HepG2 (cell line): ENCODE data around the gene MYO5A. TPM values are rescaled to one million over a fixed set of nuclear protein-coding genes. Genes with fewer than 3 reads are reported as not detected.

Experiments
- ATAC-seq: fragments of 200-7000 bp; cut with Tn5 transposase; 3 replicates; pipeline ENCODE4 v1.9.1; 2020; ENCODE audit warnings: mild to moderate bottlenecking, moderate library complexity
- BruUV-seq: library from RNA; stranded (reverse); fragments of 400-500 nt; replicated peaks from 2 replicates; lab custom pipeline; 2021; lab: Mats Ljungman, UMichigan
- CTCF ChIA-PET: fragments of 300-600 bp; formaldehyde crosslinking; extraction: SDS; loops from one replicate; lab custom pipeline; 2021; ENCODE audit warnings: low total read pairs, inconsistent platforms, low intra/inter-chr PET ratio; lab: Yijun Ruan, JAX
- POLR2A ChIA-PET: fragments of 350-600 bp; sonication (Branson Sonifier 250); formaldehyde crosslinking; loops from one replicate; lab custom pipeline; 2020; ENCODE audit warnings: antibody characterized with exemption, inconsistent platforms; lab: Yijun Ruan, JAX
- DNase-seq: peaks from one replicate; pipeline ENCODE4 v3.0.0-alpha.2; 2015; ENCODE audit warnings: low spot score
- FAIRE-seq: peaks from 3 replicates; lab custom pipeline; 2011; peaks lifted over from hg19 to GRCh38; lab: Jason Lieb, UNC
- H2AFZ ChIP-seq: one replicate; pipeline ENCODE4 v1.6.1; 2011; ENCODE audit warnings: low read length, inconsistent platforms
- H3K27ac ChIP-seq: fragments of 300-600 bp; 3 replicates; pipeline ENCODE4 v1.8.0; 2011; ENCODE audit warnings: mixed run types, mild to moderate bottlenecking, mixed read lengths, low read length, inconsistent platforms; ENCODE audit not compliant: insufficient read depth; ENCODE audit errors: extremely low read length
- H3K27me3 ChIP-seq, 2 experiments: fragments of 200-600 bp in 1 of 2; 2 replicates in 1 of 2; 3 replicates in 1 of 2; pipeline versions ENCODE4 v1.6.0 to v1.8.0; 2011; ENCODE audit warnings: low read length in 2 of 2, mild to moderate bottlenecking in 2 of 2, moderate library complexity in 2 of 2, inconsistent platforms in 1 of 2; ENCODE audit not compliant: insufficient read depth in 2 of 2, control insufficient read depth in 1 of 2
- H3K36me3 ChIP-seq, 2 experiments: fragments of 200-600 bp in 1 of 2; replicated peaks in 1 of 2; 2 replicates in 1 of 2; 3 replicates in 1 of 2; pipeline versions ENCODE4 v1.5.1 to v1.8.0; 2011; ENCODE audit warnings: low read length in 2 of 2, inconsistent platforms in 1 of 2; ENCODE audit not compliant: insufficient read depth in 2 of 2, control insufficient read depth in 1 of 2
- H3K4me1 ChIP-seq: 2 replicates; pipeline ENCODE4 v1.5.1; 2012; ENCODE audit warnings: low read length, inconsistent platforms; ENCODE audit not compliant: insufficient read depth
- H3K4me2 ChIP-seq: 2 replicates; pipeline ENCODE4 v1.6.0; 2011; ENCODE audit warnings: low read depth, low read length, inconsistent platforms
- H3K4me3 ChIP-seq, 3 experiments: fragments of 200-600 bp in 1 of 3; sonication (generic), shearing (Covaris generic) in 1 of 3; replicated peaks in 1 of 3; 2 replicates each; pipeline ENCODE4 v1.5.1; 2011 to 2016; ENCODE audit warnings: low read length in 3 of 3, inconsistent platforms in 2 of 3, low read depth in 2 of 3, mild to moderate bottlenecking in 2 of 3, control low read depth in 1 of 3, mixed read lengths in 1 of 3; ENCODE audit not compliant: insufficient read depth in 1 of 3
- H3K79me2 ChIP-seq: one replicate; pipeline ENCODE4 v1.6.1; 2011; ENCODE audit warnings: low read length, inconsistent platforms; ENCODE audit not compliant: insufficient read depth
- H3K9ac ChIP-seq: 2 replicates; pipeline ENCODE4 v1.6.0; 2011; ENCODE audit warnings: mild to moderate bottlenecking, low read depth, low read length, inconsistent platforms; ENCODE audit not compliant: insufficient read depth
- H3K9me3 ChIP-seq: 2 replicates; pipeline ENCODE4 v1.5.1; 2012; ENCODE audit warnings: mild to moderate bottlenecking, low read length
- H4K20me1 ChIP-seq: 2 replicates; pipeline ENCODE4 v1.6.0; 2011; ENCODE audit warnings: inconsistent platforms, mild to moderate bottlenecking, low read length, moderate library complexity; ENCODE audit not compliant: insufficient read depth
- FOSL2 ChIP-seq: sonication (generic); formaldehyde crosslinking; IDR thresholded peaks from 2 replicates; pipeline ENCODE4 v1.4.0; 2020; ENCODE audit warnings: missing genetic modification reagents
- POLR2A ChIP-seq, 2 experiments: IDR thresholded peaks; 2 replicates each; pipeline ENCODE4 v1.6.1; 2011; ENCODE audit warnings: low read depth in 2 of 2, low read length in 2 of 2, mild to moderate bottlenecking in 1 of 2, moderate library complexity in 1 of 2; ENCODE audit not compliant: insufficient read depth in 1 of 2
- ZMYM3 ChIP-seq: sonication (generic); formaldehyde crosslinking; IDR thresholded peaks from 2 replicates; pipeline ENCODE4 v1.5.1; 2020; ENCODE audit warnings: mild to moderate bottlenecking, missing genetic modification reagents
- WGBS: methylation state at CpG from one replicate; pipeline ENCODE4 v1.1.6; 2017; ENCODE audit warnings: low lambda C conversion rate; 5-methylcytosine and 5-hydroxymethylcytosine counted together
- in situ Hi-C: cut with HindIII; loops from 2 replicates; pipeline ENCODE4 v1.10.0; 2017; ENCODE audit warnings: low pct_unique_long_range_greater_than_20kb; ENCODE audit not compliant: extremely low pct_ligation_motif_present
- intact Hi-C: fragments of 100-400 bp; cut with micrococcal nuclease; formaldehyde crosslinking; loops from one replicate; pipeline ENCODE4 v1.10.0; 2022; ENCODE audit not compliant: unreplicated experiment
- polyA plus RNA-seq, 8 experiments: library from polyadenylated mRNA; depleted of rRNA in 3 of 8; stranded (reverse) in 7 of 8; unstranded in 1 of 8; fragments of >200 nt; fragmentation: Illumina TruSeq in 4 of 8; extraction: Trizol in 4 of 8; gene quantifications; 2 replicates each; pipeline versions ENCODE4 v1.2.1 to v1.2.3, GENCODE V29; 2011 to 2016; ENCODE audit warnings: low read depth in 4 of 8, missing spikeins in 1 of 8, mixed read lengths in 1 of 8; ENCODE audit not compliant: insufficient read depth in 1 of 8
- total RNA-seq, 5 experiments: library from RNA; depleted of rRNA; stranded (reverse); fragments of >200 nt; fragmentation: Illumina TruSeq; extraction: Trizol; gene quantifications; 2 replicates each; pipeline ENCODE4 v1.2.3, GENCODE V29; 2016; ENCODE audit warnings: low read depth in 1 of 5
- TF ChIP-seq, protein P1 (sequence below): sonication (generic); formaldehyde crosslinking; IDR thresholded peaks from 2 replicates; pipeline ENCODE4 v1.5.1; 2020; ENCODE audit warnings: mild to moderate bottlenecking, missing genetic modification reagents, moderate library complexity
- TF ChIP-seq, protein P2 (sequence below): sonication (generic); formaldehyde crosslinking; IDR thresholded peaks from 2 replicates; pipeline ENCODE4 v1.4.0; 2020; ENCODE audit warnings: missing genetic modification reagents, borderline replicate concordance

The MYO5A gene
- total and polyA plus RNA-seq, 2 of the 13 experiments (the other 11 are each of a cell fraction or from before 2014, with no cell fraction given) = 2.8 to 4.8 TPM

DNA sequence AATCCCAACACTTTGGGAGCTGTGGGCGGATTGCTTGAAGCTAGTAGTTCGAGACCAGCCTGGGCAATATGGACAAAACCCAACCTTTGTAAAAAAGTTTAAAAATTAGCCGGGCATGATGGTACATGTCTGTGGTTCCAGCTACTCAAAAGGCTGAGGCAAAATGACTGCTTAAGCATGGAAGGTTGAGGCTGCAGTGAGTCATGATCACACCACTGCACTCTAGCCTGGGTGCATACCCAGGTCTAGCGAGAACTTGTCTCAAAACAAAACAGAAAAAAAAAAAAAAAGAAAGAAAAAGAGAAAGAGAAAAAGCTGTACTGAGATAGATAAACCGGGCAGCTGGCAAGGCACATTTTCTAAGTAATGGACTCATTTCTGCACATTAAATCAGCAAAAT, 29.5 kb upstream of the MYO5A start:
- Histone ChIP-seq H3K4me2 (no peak overlapping the region), H3K79me2 (peaks cover 91% of the 10 kb centered on the region), H3K9me3 (no peaks in the 10 kb centered on the region), H3K36me3 (peaks cover 5 to 52% of the 10 kb centered on the region in 2 experiments; a peak in 4 of 5 replicates), H2AFZ (no peak overlapping the region), H3K4me3 (no peak overlapping the region), H3K27ac (no peak overlapping the region), H3K4me1 (peaks cover 44% of the 10 kb centered on the region), H4K20me1 (peaks cover 67% of the 10 kb centered on the region), H3K9ac (no peak overlapping the region), H3K27me3 (no peaks in the 10 kb centered on the region)
- CTCF ChIA-PET = no interaction called here
- intact Hi-C loops = no loop called here
- TF ChIP-seq, protein P1, sequence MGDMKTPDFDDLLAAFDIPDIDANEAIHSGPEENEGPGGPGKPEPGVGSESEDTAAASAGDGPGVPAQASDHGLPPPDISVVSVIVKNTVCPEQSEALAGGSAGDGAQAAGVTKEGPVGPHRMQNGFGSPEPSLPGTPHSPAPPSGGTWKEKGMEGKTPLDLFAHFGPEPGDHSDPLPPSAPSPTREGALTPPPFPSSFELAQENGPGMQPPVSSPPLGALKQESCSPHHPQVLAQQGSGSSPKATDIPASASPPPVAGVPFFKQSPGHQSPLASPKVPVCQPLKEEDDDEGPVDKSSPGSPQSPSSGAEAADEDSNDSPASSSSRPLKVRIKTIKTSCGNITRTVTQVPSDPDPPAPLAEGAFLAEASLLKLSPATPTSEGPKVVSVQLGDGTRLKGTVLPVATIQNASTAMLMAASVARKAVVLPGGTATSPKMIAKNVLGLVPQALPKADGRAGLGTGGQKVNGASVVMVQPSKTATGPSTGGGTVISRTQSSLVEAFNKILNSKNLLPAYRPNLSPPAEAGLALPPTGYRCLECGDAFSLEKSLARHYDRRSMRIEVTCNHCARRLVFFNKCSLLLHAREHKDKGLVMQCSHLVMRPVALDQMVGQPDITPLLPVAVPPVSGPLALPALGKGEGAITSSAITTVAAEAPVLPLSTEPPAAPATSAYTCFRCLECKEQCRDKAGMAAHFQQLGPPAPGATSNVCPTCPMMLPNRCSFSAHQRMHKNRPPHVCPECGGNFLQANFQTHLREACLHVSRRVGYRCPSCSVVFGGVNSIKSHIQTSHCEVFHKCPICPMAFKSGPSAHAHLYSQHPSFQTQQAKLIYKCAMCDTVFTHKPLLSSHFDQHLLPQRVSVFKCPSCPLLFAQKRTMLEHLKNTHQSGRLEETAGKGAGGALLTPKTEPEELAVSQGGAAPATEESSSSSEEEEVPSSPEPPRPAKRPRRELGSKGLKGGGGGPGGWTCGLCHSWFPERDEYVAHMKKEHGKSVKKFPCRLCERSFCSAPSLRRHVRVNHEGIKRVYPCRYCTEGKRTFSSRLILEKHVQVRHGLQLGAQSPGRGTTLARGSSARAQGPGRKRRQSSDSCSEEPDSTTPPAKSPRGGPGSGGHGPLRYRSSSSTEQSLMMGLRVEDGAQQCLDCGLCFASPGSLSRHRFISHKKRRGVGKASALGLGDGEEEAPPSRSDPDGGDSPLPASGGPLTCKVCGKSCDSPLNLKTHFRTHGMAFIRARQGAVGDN (CRISPR knock-in tag) = no peak
- TF ChIP-seq POLR2A (IDR thresholded peaks at IDR 0.05; ENCODE audit: insufficient read depth in 1 of 2, low read depth in 2 of 2, low read length in 2 of 2) = no peak
- TF ChIP-seq, protein P2, sequence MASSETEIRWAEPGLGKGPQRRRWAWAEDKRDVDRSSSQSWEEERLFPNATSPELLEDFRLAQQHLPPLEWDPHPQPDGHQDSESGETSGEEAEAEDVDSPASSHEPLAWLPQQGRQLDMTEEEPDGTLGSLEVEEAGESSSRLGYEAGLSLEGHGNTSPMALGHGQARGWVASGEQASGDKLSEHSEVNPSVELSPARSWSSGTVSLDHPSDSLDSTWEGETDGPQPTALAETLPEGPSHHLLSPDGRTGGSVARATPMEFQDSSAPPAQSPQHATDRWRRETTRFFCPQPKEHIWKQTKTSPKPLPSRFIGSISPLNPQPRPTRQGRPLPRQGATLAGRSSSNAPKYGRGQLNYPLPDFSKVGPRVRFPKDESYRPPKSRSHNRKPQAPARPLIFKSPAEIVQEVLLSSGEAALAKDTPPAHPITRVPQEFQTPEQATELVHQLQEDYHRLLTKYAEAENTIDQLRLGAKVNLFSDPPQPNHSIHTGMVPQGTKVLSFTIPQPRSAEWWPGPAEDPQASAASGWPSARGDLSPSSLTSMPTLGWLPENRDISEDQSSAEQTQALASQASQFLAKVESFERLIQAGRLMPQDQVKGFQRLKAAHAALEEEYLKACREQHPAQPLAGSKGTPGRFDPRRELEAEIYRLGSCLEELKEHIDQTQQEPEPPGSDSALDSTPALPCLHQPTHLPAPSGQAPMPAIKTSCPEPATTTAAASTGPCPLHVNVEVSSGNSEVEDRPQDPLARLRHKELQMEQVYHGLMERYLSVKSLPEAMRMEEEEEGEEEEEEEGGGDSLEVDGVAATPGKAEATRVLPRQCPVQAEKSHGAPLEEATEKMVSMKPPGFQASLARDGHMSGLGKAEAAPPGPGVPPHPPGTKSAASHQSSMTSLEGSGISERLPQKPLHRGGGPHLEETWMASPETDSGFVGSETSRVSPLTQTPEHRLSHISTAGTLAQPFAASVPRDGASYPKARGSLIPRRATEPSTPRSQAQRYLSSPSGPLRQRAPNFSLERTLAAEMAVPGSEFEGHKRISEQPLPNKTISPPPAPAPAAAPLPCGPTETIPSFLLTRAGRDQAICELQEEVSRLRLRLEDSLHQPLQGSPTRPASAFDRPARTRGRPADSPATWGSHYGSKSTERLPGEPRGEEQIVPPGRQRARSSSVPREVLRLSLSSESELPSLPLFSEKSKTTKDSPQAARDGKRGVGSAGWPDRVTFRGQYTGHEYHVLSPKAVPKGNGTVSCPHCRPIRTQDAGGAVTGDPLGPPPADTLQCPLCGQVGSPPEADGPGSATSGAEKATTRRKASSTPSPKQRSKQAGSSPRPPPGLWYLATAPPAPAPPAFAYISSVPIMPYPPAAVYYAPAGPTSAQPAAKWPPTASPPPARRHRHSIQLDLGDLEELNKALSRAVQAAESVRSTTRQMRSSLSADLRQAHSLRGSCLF (CRISPR knock-in tag) = no peak
- TF ChIP-seq ZMYM3 (CRISPR knock-in tag) = no peak
- TF ChIP-seq FOSL2 (CRISPR knock-in tag) = peak; percentile 34; the same call in 1 of the 2 replicates
- 94% methylated on average over 5 of the region's 5 CpGs for WGBS
- no TSS peak for BruUV-seq
- DNase-seq (no peak), FAIRE-seq (no peak), ATAC-seq (no peak)
- POLR2A ChIA-PET = no interaction called here
- in situ Hi-C loops = no loop called here
